H9 (cell line): Measurements from ENCODE around the gene CSRNP2. TPM values are rescaled to one million over a fixed set of nuclear protein-coding genes. Genes with fewer than 3 reads are reported as not detected.

Source experiments
- DNase-seq: peaks from one replicate; pipeline ENCODE4 v3.0.0-alpha.2; 2017
- H2AFZ ChIP-seq: one replicate; pipeline ENCODE4 v1.6.1; 2013; ENCODE audit warnings: mild to moderate bottlenecking, low read length, control low read depth, moderate library complexity
- H2AK5ac ChIP-seq: 2 replicates; pipeline ENCODE4 v1.6.1; 2013; ENCODE audit warnings: low read length, control low read depth, mixed read lengths; ENCODE audit not compliant: insufficient read length
- H2BK120ac ChIP-seq: one replicate; pipeline ENCODE4 v1.6.1; 2013; ENCODE audit warnings: low read depth, mild to moderate bottlenecking, low read length, control low read depth, inconsistent platforms; ENCODE audit not compliant: poor library complexity, severe bottlenecking
- H2BK12ac ChIP-seq: 2 replicates; pipeline ENCODE4 v1.6.1; 2013; ENCODE audit warnings: low read length, control low read depth, mixed read lengths, low read depth; ENCODE audit not compliant: insufficient read length
- H2BK15ac ChIP-seq: 2 replicates; pipeline ENCODE4 v1.6.1; 2013; ENCODE audit warnings: low read depth, low read length, control low read depth
- H2BK20ac ChIP-seq: one replicate; pipeline ENCODE4 v1.6.1; 2013; ENCODE audit warnings: low read depth, mild to moderate bottlenecking, low read length, control low read depth, inconsistent platforms; ENCODE audit not compliant: poor library complexity, severe bottlenecking
- H2BK5ac ChIP-seq: 2 replicates; pipeline ENCODE4 v1.6.1; 2013; ENCODE audit warnings: low read length, control low read depth, mixed read lengths; ENCODE audit not compliant: insufficient read length
- H3K14ac ChIP-seq: 2 replicates; pipeline ENCODE4 v1.6.1; 2013; ENCODE audit warnings: low read length, control low read depth; ENCODE audit not compliant: insufficient read depth
- H3K18ac ChIP-seq: 2 replicates; pipeline ENCODE4 v1.6.1; 2013; ENCODE audit warnings: low read depth, mild to moderate bottlenecking, mixed read lengths, low read length, control low read depth; ENCODE audit not compliant: insufficient read length
- H3K23ac ChIP-seq: 2 replicates; pipeline ENCODE4 v1.6.1; 2013; ENCODE audit warnings: low read length, control low read depth, mixed read lengths, low read depth; ENCODE audit not compliant: insufficient read length
- H3K23me2 ChIP-seq: 2 replicates; pipeline ENCODE4 v1.6.1; 2013; ENCODE audit warnings: low read depth, mild to moderate bottlenecking, mixed read lengths, low read length, control low read depth; ENCODE audit not compliant: insufficient read length, poor library complexity, severe bottlenecking
- H3K27ac ChIP-seq: 2 replicates; pipeline ENCODE4 v1.5.1; 2013; ENCODE audit warnings: low read length, control low read depth, mixed read lengths, low read depth; ENCODE audit not compliant: insufficient read length
- H3K27me3 ChIP-seq: 2 replicates; pipeline ENCODE4 v1.6.1; 2013; ENCODE audit warnings: low read length, control low read depth, inconsistent platforms; ENCODE audit not compliant: insufficient read depth
- H3K4ac ChIP-seq: 2 replicates; pipeline ENCODE4 v1.6.1; 2013; ENCODE audit warnings: low read depth, mild to moderate bottlenecking, control low read depth, inconsistent platforms, low read length, moderate library complexity
- H3K4me1 ChIP-seq: 2 replicates; pipeline ENCODE4 v1.6.1; 2013; ENCODE audit warnings: low read length, control low read depth, inconsistent platforms; ENCODE audit not compliant: insufficient read depth
- H3K4me2 ChIP-seq: 2 replicates; pipeline ENCODE4 v1.6.1; 2013; ENCODE audit warnings: low read length, control low read depth, mixed read lengths; ENCODE audit not compliant: insufficient read length, insufficient read depth
- H3K56ac ChIP-seq: 2 replicates; pipeline ENCODE4 v1.6.1; 2013; ENCODE audit warnings: low read depth, mild to moderate bottlenecking, mixed read lengths, low read length, control low read depth; ENCODE audit not compliant: insufficient read length
- H3K79me1 ChIP-seq: 2 replicates; pipeline ENCODE4 v1.6.1; 2013; ENCODE audit warnings: low read depth, mild to moderate bottlenecking, moderate library complexity, low read length, control low read depth, inconsistent platforms; ENCODE audit not compliant: insufficient read depth, poor library complexity, severe bottlenecking
- H3K79me2 ChIP-seq: 2 replicates; pipeline ENCODE4 v1.6.1; 2013; ENCODE audit warnings: low read length, control low read depth, inconsistent platforms; ENCODE audit not compliant: insufficient read depth
- H3K9ac ChIP-seq: 2 replicates; pipeline ENCODE4 v1.6.1; 2013; ENCODE audit warnings: low read length, control low read depth, mixed read lengths; ENCODE audit not compliant: insufficient read length; ENCODE audit errors: extremely low read depth
- H3K9me3 ChIP-seq: one replicate; pipeline ENCODE4 v1.6.1; 2013; ENCODE audit warnings: low read depth, low read length, inconsistent platforms; ENCODE audit not compliant: control insufficient read depth
- H3T11ph ChIP-seq: one replicate; pipeline ENCODE4 v1.6.1; 2013; ENCODE audit warnings: mild to moderate bottlenecking, low read length, control low read depth, inconsistent platforms
- H4K20me1 ChIP-seq: one replicate; pipeline ENCODE4 v1.6.1; 2013; ENCODE audit not compliant: control insufficient read depth, insufficient read length, insufficient read depth
- H4K5ac ChIP-seq: 2 replicates; pipeline ENCODE4 v1.6.1; 2013; ENCODE audit warnings: low read depth, mild to moderate bottlenecking, mixed read lengths, low read length, control low read depth; ENCODE audit not compliant: insufficient read length
- H4K8ac ChIP-seq: replicated peaks from 2 replicates; pipeline ENCODE4 v1.6.1; 2013; ENCODE audit warnings: low read length, control low read depth, mixed read lengths, low read depth; ENCODE audit not compliant: insufficient read length
- H4K91ac ChIP-seq: 2 replicates; pipeline ENCODE4 v1.6.1; 2013; ENCODE audit warnings: low read depth, mild to moderate bottlenecking, moderate library complexity, mixed read lengths, low read length, control low read depth; ENCODE audit not compliant: insufficient read length
- H3K27ac Mint-ChIP-seq, 3 experiments: 2 replicates in 2 of 3; 3 replicates in 1 of 3; pipeline ENCODE4 v1.8.0; 2020 to 2021; ENCODE audit warnings: mixed read lengths in 3 of 3, mild to moderate bottlenecking in 1 of 3, moderate library complexity in 1 of 3
- H3K27me3 Mint-ChIP-seq: 2 replicates; pipeline ENCODE4 v1.8.0; 2021; ENCODE audit warnings: low read depth, mild to moderate bottlenecking, moderate library complexity, mixed read lengths
- H3K36me3 Mint-ChIP-seq, 3 experiments: 2 replicates in 2 of 3; 3 replicates in 1 of 3; pipeline ENCODE4 v1.8.0; 2020 to 2021; ENCODE audit warnings: low read depth in 3 of 3, mixed read lengths in 3 of 3; ENCODE audit not compliant: insufficient read depth in 1 of 3
- H3K4me1 Mint-ChIP-seq, 2 experiments: 2 replicates each; pipeline ENCODE4 v1.8.0; 2020; ENCODE audit warnings: mixed read lengths in 2 of 2
- H3K4me3 Mint-ChIP-seq, 2 experiments: 2 replicates in 1 of 2; 3 replicates in 1 of 2; pipeline ENCODE4 v1.8.0; 2020 to 2021; ENCODE audit warnings: mild to moderate bottlenecking in 2 of 2, mixed read lengths in 2 of 2, moderate library complexity in 1 of 2
- H3K9me3 Mint-ChIP-seq, 2 experiments: 2 replicates in 1 of 2; 3 replicates in 1 of 2; pipeline ENCODE4 v1.8.0; 2020; ENCODE audit warnings: mild to moderate bottlenecking in 2 of 2, mixed read lengths in 2 of 2, moderate library complexity in 1 of 2
- WGBS: extraction: QIAGEN DNeasy Blood & Tissue Kit; methylation state at CpG from one replicate; pipeline ENCODE4 v1.1.7; 2013; ENCODE audit warnings: missing lambda C conversion rate, low lambda C conversion rate, mixed read lengths; ENCODE audit not compliant: insufficient read length; ENCODE audit errors: extremely low coverage; 5-methylcytosine and 5-hydroxymethylcytosine counted together
- total RNA-seq: library from RNA; stranded (reverse); gene quantifications from 2 replicates; pipeline ENCODE4 v1.2.1, GENCODE V29; 2021
- TF ChIP-seq, protein P1 (sequence below): fragments of 200-600 bp; sonication (generic); conservative IDR thresholded peaks from 3 replicates; pipeline ENCODE4 v1.8.0; 2021; ENCODE audit warnings: antibody characterized with exemption, mild to moderate bottlenecking

CSRNP2 gene
- total RNA-seq, 1 experiment from 2014 or later = 38.6 TPM

GRCh38 chr12:51086933-51087332 lies 3.5 kb upstream of the CSRNP2 start:
- no peak overlapping the region for H2BK120ac ChIP-seq
- no peak overlapping the region for H3K18ac ChIP-seq
- H3T11ph ChIP-seq = no peak overlapping the region
- H3K56ac ChIP-seq = no peak overlapping the region
- no peak overlapping the region for H4K8ac ChIP-seq
- H3K27ac ChIP-seq = no peak overlapping the region
- H4K20me1 ChIP-seq = no peaks in the 10 kb centered on the region
- no peak overlapping the region for H3K4me2 ChIP-seq
- no peak overlapping the region for H2BK5ac ChIP-seq
- H3K23ac ChIP-seq = no peak overlapping the region
- H3K23me2 ChIP-seq = peaks cover 8% of the 10 kb centered on the region
- peaks cover 13 to 17% of the 10 kb centered on the region in 2 experiments for H3K4me1 Mint-ChIP-seq
- WGBS = no CpG with 5 or more reads among the region's 10 CpGs
- H3K36me3 Mint-ChIP-seq = peaks cover 2 to 4% (median 3%) of the 10 kb centered on the region in 3 experiments; a peak in 4 of 7 replicates
- H2BK12ac ChIP-seq = no peak overlapping the region
- no peaks in the 10 kb centered on the region; a peak in 1 of 5 replicates for H3K9me3 Mint-ChIP-seq
- no peak overlapping the region for H2BK15ac ChIP-seq
- H3K27me3 ChIP-seq = no peaks in the 10 kb centered on the region
- no peak overlapping the region; a peak in 1 of 7 replicates for H3K27ac Mint-ChIP-seq
- no peak overlapping the region for H4K5ac ChIP-seq
- no peak overlapping the region for H3K4me3 Mint-ChIP-seq
- no peak overlapping the region for H3K9ac ChIP-seq
- no peak overlapping the region for H3K4ac ChIP-seq
- H3K79me2 ChIP-seq = peaks cover 4% of the 10 kb centered on the region; the same call in 1 of the 2 replicates
- TF ChIP-seq, protein P1, sequence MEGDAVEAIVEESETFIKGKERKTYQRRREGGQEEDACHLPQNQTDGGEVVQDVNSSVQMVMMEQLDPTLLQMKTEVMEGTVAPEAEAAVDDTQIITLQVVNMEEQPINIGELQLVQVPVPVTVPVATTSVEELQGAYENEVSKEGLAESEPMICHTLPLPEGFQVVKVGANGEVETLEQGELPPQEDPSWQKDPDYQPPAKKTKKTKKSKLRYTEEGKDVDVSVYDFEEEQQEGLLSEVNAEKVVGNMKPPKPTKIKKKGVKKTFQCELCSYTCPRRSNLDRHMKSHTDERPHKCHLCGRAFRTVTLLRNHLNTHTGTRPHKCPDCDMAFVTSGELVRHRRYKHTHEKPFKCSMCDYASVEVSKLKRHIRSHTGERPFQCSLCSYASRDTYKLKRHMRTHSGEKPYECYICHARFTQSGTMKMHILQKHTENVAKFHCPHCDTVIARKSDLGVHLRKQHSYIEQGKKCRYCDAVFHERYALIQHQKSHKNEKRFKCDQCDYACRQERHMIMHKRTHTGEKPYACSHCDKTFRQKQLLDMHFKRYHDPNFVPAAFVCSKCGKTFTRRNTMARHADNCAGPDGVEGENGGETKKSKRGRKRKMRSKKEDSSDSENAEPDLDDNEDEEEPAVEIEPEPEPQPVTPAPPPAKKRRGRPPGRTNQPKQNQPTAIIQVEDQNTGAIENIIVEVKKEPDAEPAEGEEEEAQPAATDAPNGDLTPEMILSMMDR = no peak
- no peak for DNase-seq
- no peaks in the 10 kb centered on the region for H3K9me3 ChIP-seq
- no peak overlapping the region for H2AFZ ChIP-seq
- H2BK20ac ChIP-seq = no peak overlapping the region
- H2AK5ac ChIP-seq = no peak overlapping the region
- no peaks in the 10 kb centered on the region for H3K27me3 Mint-ChIP-seq
- peaks cover 4% of the 10 kb centered on the region for H3K79me1 ChIP-seq
- H4K91ac ChIP-seq = no peak overlapping the region
- peaks cover under 1% of the 10 kb centered on the region; the same call in 1 of the 2 replicates for H3K4me1 ChIP-seq
- H3K14ac ChIP-seq = no peak overlapping the region
